H9 (cell line): ENCODE measurements around the gene COL19A1. TPM values are rescaled to one million over a fixed set of nuclear protein-coding genes. Genes with fewer than 3 reads are reported as not detected.

ENCODE experiments used
- DNase-seq: peaks from one replicate; pipeline ENCODE4 v3.0.0-alpha.2; 2017
- H2AFZ ChIP-seq: one replicate; pipeline ENCODE4 v1.6.1; 2013; ENCODE audit warnings: mild to moderate bottlenecking, low read length, control low read depth, moderate library complexity
- H2AK5ac ChIP-seq: 2 replicates; pipeline ENCODE4 v1.6.1; 2013; ENCODE audit warnings: low read length, control low read depth, mixed read lengths; ENCODE audit not compliant: insufficient read length
- H2BK120ac ChIP-seq: one replicate; pipeline ENCODE4 v1.6.1; 2013; ENCODE audit warnings: low read depth, mild to moderate bottlenecking, low read length, control low read depth, inconsistent platforms; ENCODE audit not compliant: poor library complexity, severe bottlenecking
- H2BK12ac ChIP-seq: 2 replicates; pipeline ENCODE4 v1.6.1; 2013; ENCODE audit warnings: low read length, control low read depth, mixed read lengths, low read depth; ENCODE audit not compliant: insufficient read length
- H2BK15ac ChIP-seq: 2 replicates; pipeline ENCODE4 v1.6.1; 2013; ENCODE audit warnings: low read depth, low read length, control low read depth
- H2BK20ac ChIP-seq: one replicate; pipeline ENCODE4 v1.6.1; 2013; ENCODE audit warnings: low read depth, mild to moderate bottlenecking, low read length, control low read depth, inconsistent platforms; ENCODE audit not compliant: poor library complexity, severe bottlenecking
- H2BK5ac ChIP-seq: 2 replicates; pipeline ENCODE4 v1.6.1; 2013; ENCODE audit warnings: low read length, control low read depth, mixed read lengths; ENCODE audit not compliant: insufficient read length
- H3K14ac ChIP-seq: 2 replicates; pipeline ENCODE4 v1.6.1; 2013; ENCODE audit warnings: low read length, control low read depth; ENCODE audit not compliant: insufficient read depth
- H3K18ac ChIP-seq: 2 replicates; pipeline ENCODE4 v1.6.1; 2013; ENCODE audit warnings: low read depth, mild to moderate bottlenecking, mixed read lengths, low read length, control low read depth; ENCODE audit not compliant: insufficient read length
- H3K23ac ChIP-seq: 2 replicates; pipeline ENCODE4 v1.6.1; 2013; ENCODE audit warnings: low read length, control low read depth, mixed read lengths, low read depth; ENCODE audit not compliant: insufficient read length
- H3K23me2 ChIP-seq: 2 replicates; pipeline ENCODE4 v1.6.1; 2013; ENCODE audit warnings: low read depth, mild to moderate bottlenecking, mixed read lengths, low read length, control low read depth; ENCODE audit not compliant: insufficient read length, poor library complexity, severe bottlenecking
- H3K27ac ChIP-seq: 2 replicates; pipeline ENCODE4 v1.5.1; 2013; ENCODE audit warnings: low read length, control low read depth, mixed read lengths, low read depth; ENCODE audit not compliant: insufficient read length
- H3K27me3 ChIP-seq: 2 replicates; pipeline ENCODE4 v1.6.1; 2013; ENCODE audit warnings: low read length, control low read depth, inconsistent platforms; ENCODE audit not compliant: insufficient read depth
- H3K4ac ChIP-seq: 2 replicates; pipeline ENCODE4 v1.6.1; 2013; ENCODE audit warnings: low read depth, mild to moderate bottlenecking, control low read depth, inconsistent platforms, low read length, moderate library complexity
- H3K4me1 ChIP-seq: 2 replicates; pipeline ENCODE4 v1.6.1; 2013; ENCODE audit warnings: low read length, control low read depth, inconsistent platforms; ENCODE audit not compliant: insufficient read depth
- H3K4me2 ChIP-seq: 2 replicates; pipeline ENCODE4 v1.6.1; 2013; ENCODE audit warnings: low read length, control low read depth, mixed read lengths; ENCODE audit not compliant: insufficient read length, insufficient read depth
- H3K56ac ChIP-seq: 2 replicates; pipeline ENCODE4 v1.6.1; 2013; ENCODE audit warnings: low read depth, mild to moderate bottlenecking, mixed read lengths, low read length, control low read depth; ENCODE audit not compliant: insufficient read length
- H3K79me1 ChIP-seq: 2 replicates; pipeline ENCODE4 v1.6.1; 2013; ENCODE audit warnings: low read depth, mild to moderate bottlenecking, moderate library complexity, low read length, control low read depth, inconsistent platforms; ENCODE audit not compliant: insufficient read depth, poor library complexity, severe bottlenecking
- H3K79me2 ChIP-seq: 2 replicates; pipeline ENCODE4 v1.6.1; 2013; ENCODE audit warnings: low read length, control low read depth, inconsistent platforms; ENCODE audit not compliant: insufficient read depth
- H3K9ac ChIP-seq: 2 replicates; pipeline ENCODE4 v1.6.1; 2013; ENCODE audit warnings: low read length, control low read depth, mixed read lengths; ENCODE audit not compliant: insufficient read length; ENCODE audit errors: extremely low read depth
- H3K9me3 ChIP-seq: one replicate; pipeline ENCODE4 v1.6.1; 2013; ENCODE audit warnings: low read depth, low read length, inconsistent platforms; ENCODE audit not compliant: control insufficient read depth
- H3T11ph ChIP-seq: one replicate; pipeline ENCODE4 v1.6.1; 2013; ENCODE audit warnings: mild to moderate bottlenecking, low read length, control low read depth, inconsistent platforms
- H4K20me1 ChIP-seq: one replicate; pipeline ENCODE4 v1.6.1; 2013; ENCODE audit not compliant: control insufficient read depth, insufficient read length, insufficient read depth
- H4K5ac ChIP-seq: 2 replicates; pipeline ENCODE4 v1.6.1; 2013; ENCODE audit warnings: low read depth, mild to moderate bottlenecking, mixed read lengths, low read length, control low read depth; ENCODE audit not compliant: insufficient read length
- H4K8ac ChIP-seq: replicated peaks from 2 replicates; pipeline ENCODE4 v1.6.1; 2013; ENCODE audit warnings: low read length, control low read depth, mixed read lengths, low read depth; ENCODE audit not compliant: insufficient read length
- H4K91ac ChIP-seq: 2 replicates; pipeline ENCODE4 v1.6.1; 2013; ENCODE audit warnings: low read depth, mild to moderate bottlenecking, moderate library complexity, mixed read lengths, low read length, control low read depth; ENCODE audit not compliant: insufficient read length
- H3K27ac Mint-ChIP-seq, 3 experiments: 2 replicates in 2 of 3; 3 replicates in 1 of 3; pipeline ENCODE4 v1.8.0; 2020 to 2021; ENCODE audit warnings: mixed read lengths in 3 of 3, mild to moderate bottlenecking in 1 of 3, moderate library complexity in 1 of 3
- H3K27me3 Mint-ChIP-seq: 2 replicates; pipeline ENCODE4 v1.8.0; 2021; ENCODE audit warnings: low read depth, mild to moderate bottlenecking, moderate library complexity, mixed read lengths
- H3K36me3 Mint-ChIP-seq, 3 experiments: 2 replicates in 2 of 3; 3 replicates in 1 of 3; pipeline ENCODE4 v1.8.0; 2020 to 2021; ENCODE audit warnings: low read depth in 3 of 3, mixed read lengths in 3 of 3; ENCODE audit not compliant: insufficient read depth in 1 of 3
- H3K4me1 Mint-ChIP-seq, 2 experiments: 2 replicates each; pipeline ENCODE4 v1.8.0; 2020; ENCODE audit warnings: mixed read lengths in 2 of 2
- H3K4me3 Mint-ChIP-seq, 2 experiments: 2 replicates in 1 of 2; 3 replicates in 1 of 2; pipeline ENCODE4 v1.8.0; 2020 to 2021; ENCODE audit warnings: mild to moderate bottlenecking in 2 of 2, mixed read lengths in 2 of 2, moderate library complexity in 1 of 2
- H3K9me3 Mint-ChIP-seq, 2 experiments: 2 replicates in 1 of 2; 3 replicates in 1 of 2; pipeline ENCODE4 v1.8.0; 2020; ENCODE audit warnings: mild to moderate bottlenecking in 2 of 2, mixed read lengths in 2 of 2, moderate library complexity in 1 of 2
- WGBS: extraction: QIAGEN DNeasy Blood & Tissue Kit; methylation state at CpG from one replicate; pipeline ENCODE4 v1.1.7; 2013; ENCODE audit warnings: missing lambda C conversion rate, low lambda C conversion rate, mixed read lengths; ENCODE audit not compliant: insufficient read length; ENCODE audit errors: extremely low coverage; 5-methylcytosine and 5-hydroxymethylcytosine counted together
- total RNA-seq: library from RNA; stranded (reverse); gene quantifications from 2 replicates; pipeline ENCODE4 v1.2.1, GENCODE V29; 2021
- TF ChIP-seq, protein P1 (sequence below): fragments of 200-600 bp; sonication (generic); conservative IDR thresholded peaks from 3 replicates; pipeline ENCODE4 v1.8.0; 2021; ENCODE audit warnings: antibody characterized with exemption, mild to moderate bottlenecking

Gene COL19A1
- total RNA-seq, 1 experiment from 2014 or later = not detected

DNA sequence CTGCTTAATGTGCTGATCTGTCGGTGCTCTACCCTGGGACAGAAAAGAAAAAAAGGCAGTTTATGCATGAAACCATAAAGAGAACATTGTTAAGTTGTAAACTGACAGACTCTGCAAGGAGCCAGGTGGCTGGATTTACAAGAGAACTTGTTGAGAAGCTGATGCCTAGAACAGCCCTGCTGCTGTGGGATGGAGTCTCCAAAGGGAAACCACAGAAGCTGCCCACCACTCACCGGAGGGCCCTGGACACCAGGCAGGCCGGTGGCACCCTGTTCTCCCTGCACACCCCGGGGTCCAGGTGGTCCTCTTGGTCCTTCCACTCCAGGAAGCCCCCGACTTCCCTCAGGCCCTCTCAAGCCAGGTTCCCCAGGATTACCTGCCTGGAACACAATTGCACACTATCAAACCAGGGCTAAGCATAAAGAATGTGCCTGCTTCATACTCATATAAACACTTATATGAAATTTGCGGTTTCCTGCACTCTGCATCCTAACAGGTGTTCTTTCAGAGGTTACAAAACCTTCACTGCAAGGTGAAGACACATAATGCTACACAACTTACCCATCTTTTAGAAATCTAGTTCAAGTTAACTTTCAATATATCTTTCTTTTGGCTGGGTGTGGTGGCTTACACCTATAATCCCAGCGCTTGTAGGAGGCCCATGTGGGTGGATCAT, 368.3 kb downstream of the COL19A1 start:
- no peaks in the 10 kb centered on the region for H3K79me1 ChIP-seq
- H3K9me3 Mint-ChIP-seq = no peaks in the 10 kb centered on the region

More for the DNA sequence above, 368.3 kb downstream of the COL19A1 start:
- Histone ChIP-seq H4K20me1 (no peaks in the 10 kb centered on the region), H3K4me1 (no peaks in the 10 kb centered on the region), H4K91ac (no peak overlapping the region), H2BK15ac (no peak overlapping the region), H2BK12ac (no peak overlapping the region), H3K79me2 (no peaks in the 10 kb centered on the region), H2BK20ac (no peak overlapping the region), H4K5ac (no peak overlapping the region), H3T11ph (no peak overlapping the region), H3K56ac (no peak overlapping the region), H3K4me2 (no peak overlapping the region), H2AK5ac (no peak overlapping the region), H3K4ac (no peak overlapping the region), H3K27me3 (no peaks in the 10 kb centered on the region), H3K23me2 (no peaks in the 10 kb centered on the region), H3K9me3 (no peaks in the 10 kb centered on the region), H4K8ac (no peak overlapping the region), H3K18ac (no peak overlapping the region), H3K27ac (no peak overlapping the region), H2BK5ac (no peak overlapping the region), H3K9ac (no peak overlapping the region), H2AFZ (no peak overlapping the region), H3K14ac (no peak overlapping the region), H2BK120ac (no peak overlapping the region), H3K23ac (no peak overlapping the region)
- no peak for DNase-seq
- no peak overlapping the region for H3K27ac Mint-ChIP-seq
- peaks cover 0 to 9% (median 0%) of the 10 kb centered on the region in 3 experiments; a peak in 3 of 7 replicates for H3K36me3 Mint-ChIP-seq
- TF ChIP-seq, protein P1, sequence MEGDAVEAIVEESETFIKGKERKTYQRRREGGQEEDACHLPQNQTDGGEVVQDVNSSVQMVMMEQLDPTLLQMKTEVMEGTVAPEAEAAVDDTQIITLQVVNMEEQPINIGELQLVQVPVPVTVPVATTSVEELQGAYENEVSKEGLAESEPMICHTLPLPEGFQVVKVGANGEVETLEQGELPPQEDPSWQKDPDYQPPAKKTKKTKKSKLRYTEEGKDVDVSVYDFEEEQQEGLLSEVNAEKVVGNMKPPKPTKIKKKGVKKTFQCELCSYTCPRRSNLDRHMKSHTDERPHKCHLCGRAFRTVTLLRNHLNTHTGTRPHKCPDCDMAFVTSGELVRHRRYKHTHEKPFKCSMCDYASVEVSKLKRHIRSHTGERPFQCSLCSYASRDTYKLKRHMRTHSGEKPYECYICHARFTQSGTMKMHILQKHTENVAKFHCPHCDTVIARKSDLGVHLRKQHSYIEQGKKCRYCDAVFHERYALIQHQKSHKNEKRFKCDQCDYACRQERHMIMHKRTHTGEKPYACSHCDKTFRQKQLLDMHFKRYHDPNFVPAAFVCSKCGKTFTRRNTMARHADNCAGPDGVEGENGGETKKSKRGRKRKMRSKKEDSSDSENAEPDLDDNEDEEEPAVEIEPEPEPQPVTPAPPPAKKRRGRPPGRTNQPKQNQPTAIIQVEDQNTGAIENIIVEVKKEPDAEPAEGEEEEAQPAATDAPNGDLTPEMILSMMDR = no peak
- H3K27me3 Mint-ChIP-seq = no peaks in the 10 kb centered on the region
- no peak overlapping the region for H3K4me3 Mint-ChIP-seq
- WGBS = no CpG with 5 or more reads among the region's 7 CpGs
- H3K4me1 Mint-ChIP-seq = no peaks in the 10 kb centered on the region
